Endothelial cell of umbilical vein (primary cell): ENCODE data around the gene GSPT1. TPM values are rescaled to one million over a fixed set of nuclear protein-coding genes. Genes with fewer than 3 reads are reported as not detected.

ENCODE experiments used
- BruUV-seq: library from RNA; stranded (reverse); fragments of 400-500 nt; replicated peaks from 2 replicates; lab custom pipeline; 2021; lab: Mats Ljungman, UMichigan
- CTCF ChIA-PET: fragments of 300-600, 350-600 bp; sonication (Branson Sonifier 250); formaldehyde crosslinking; loops from one replicate; lab custom pipeline; 2021; ENCODE audit warnings: antibody characterized with exemption, inconsistent platforms; lab: Charles Lee
- POLR2A ChIA-PET: fragments of 300-600, 350-600 bp; sonication (Branson Sonifier 250); formaldehyde crosslinking; loops from one replicate; lab custom pipeline; 2021; ENCODE audit warnings: antibody characterized with exemption, inconsistent platforms; lab: Charles Lee
- DNase-seq: peaks from one replicate; pipeline ENCODE4 v3.0.0-alpha.2; 2011; ENCODE audit warnings: low read depth, low spot score
- FAIRE-seq: peaks from 2 replicates; lab custom pipeline; 2011; peaks lifted over from hg19 to GRCh38; lab: Jason Lieb, UNC
- H2AFZ ChIP-seq: 2 replicates; pipeline ENCODE4 v1.6.0; 2012; ENCODE audit warnings: low read depth, low read length, control low read depth, inconsistent platforms
- H3K27ac ChIP-seq: 2 replicates; pipeline ENCODE4 v1.5.1; 2011; ENCODE audit warnings: low read depth, mild to moderate bottlenecking, control low read depth, low read length, moderate library complexity; ENCODE audit not compliant: insufficient read depth
- H3K27me3 ChIP-seq, 2 experiments: 2 replicates each; pipeline versions ENCODE4 v1.6.0 to v1.6.1; 2011; ENCODE audit warnings: low read length in 2 of 2, mixed read lengths in 1 of 2; ENCODE audit not compliant: control insufficient read depth in 2 of 2, insufficient read depth in 2 of 2
- H3K36me3 ChIP-seq, 2 experiments: 2 replicates in 1 of 2; 3 replicates in 1 of 2; pipeline ENCODE4 v1.5.1; 2011; ENCODE audit warnings: low read length in 2 of 2, mild to moderate bottlenecking in 1 of 2, moderate library complexity in 1 of 2; ENCODE audit not compliant: control insufficient read depth in 2 of 2, insufficient read depth in 2 of 2; ENCODE audit errors: extremely low read depth in 1 of 2
- H3K4me1 ChIP-seq: 3 replicates; pipeline ENCODE4 v1.5.1; 2011; ENCODE audit warnings: mild to moderate bottlenecking, low read length; ENCODE audit not compliant: control insufficient read depth, insufficient read depth; ENCODE audit errors: extremely low read depth
- H3K4me2 ChIP-seq: 2 replicates; pipeline ENCODE4 v1.6.1; 2011; ENCODE audit warnings: low read length, control low read depth, mixed read lengths; ENCODE audit not compliant: insufficient read depth
- H3K4me3 ChIP-seq, 3 experiments: fragments of 200-600 bp in 1 of 3; sonication (generic), shearing (Covaris generic) in 1 of 3; replicated peaks in 1 of 3; 2 replicates each; pipeline ENCODE4 v1.5.1; 2011 to 2016; ENCODE audit warnings: control low read depth in 3 of 3, low read length in 3 of 3, mild to moderate bottlenecking in 2 of 3, inconsistent platforms in 1 of 3, low read depth in 1 of 3, moderate library complexity in 1 of 3; ENCODE audit not compliant: insufficient read depth in 1 of 3
- H3K79me2 ChIP-seq: 2 replicates; pipeline ENCODE4 v1.6.0; 2012; ENCODE audit warnings: low read length, inconsistent platforms; ENCODE audit not compliant: control insufficient read depth, insufficient read depth
- H3K9ac ChIP-seq: replicated peaks from 2 replicates; pipeline ENCODE3; 2011; ENCODE audit warnings: low read length, control low read depth; ENCODE audit not compliant: insufficient read depth; ENCODE audit errors: extremely low read depth
- H3K9me1 ChIP-seq: replicated peaks from 3 replicates; pipeline ENCODE4 v1.6.0; 2011; ENCODE audit warnings: mild to moderate bottlenecking, low read length; ENCODE audit not compliant: control insufficient read depth, insufficient read depth; ENCODE audit errors: extremely low read depth
- H3K9me3 ChIP-seq: replicated peaks from 2 replicates; pipeline ENCODE4 v1.5.1; 2012; ENCODE audit warnings: low read length, inconsistent platforms; ENCODE audit not compliant: control insufficient read depth, insufficient read depth
- H4K20me1 ChIP-seq: replicated peaks from 2 replicates; pipeline ENCODE3; 2011; ENCODE audit warnings: mild to moderate bottlenecking, low read length; ENCODE audit not compliant: control insufficient read depth, insufficient read depth; ENCODE audit errors: extremely low read depth
- EZH2 ChIP-seq: IDR thresholded peaks from 2 replicates; pipeline ENCODE4 v1.6.1; 2012; ENCODE audit warnings: borderline replicate concordance, low read depth, mild to moderate bottlenecking, moderate library complexity, low read length, inconsistent platforms; ENCODE audit not compliant: severe bottlenecking
- FOS ChIP-seq: IDR thresholded peaks from 2 replicates; pipeline ENCODE4 v1.6.1; 2011; ENCODE audit warnings: mild to moderate bottlenecking, low read length, moderate library complexity, borderline replicate concordance; ENCODE audit not compliant: insufficient read depth
- GATA2 ChIP-seq: IDR thresholded peaks from 2 replicates; pipeline ENCODE4 v1.7.0; 2011; ENCODE audit warnings: low read depth, mild to moderate bottlenecking, moderate library complexity, mixed read lengths, low read length; ENCODE audit not compliant: insufficient read length, insufficient read depth
- JUN ChIP-seq: IDR thresholded peaks from 2 replicates; pipeline ENCODE4 v1.6.1; 2011; ENCODE audit warnings: borderline replicate concordance, low read depth; ENCODE audit not compliant: insufficient read length, insufficient read depth
- MAX ChIP-seq: IDR thresholded peaks from 2 replicates; pipeline ENCODE4 v1.6.1; 2011; ENCODE audit not compliant: insufficient read depth, insufficient read length
- MYC ChIP-seq: IDR thresholded peaks from one replicate; pipeline ENCODE4 v1.6.1; 2011; ENCODE audit warnings: mild to moderate bottlenecking, low read depth, low read length
- POLR2A ChIP-seq: IDR thresholded peaks from 2 replicates; pipeline ENCODE4 v1.6.1; 2012; ENCODE audit warnings: low read depth, mild to moderate bottlenecking, control low read depth, low read length
- POLR2AphosphoS5 ChIP-seq: IDR thresholded peaks from 2 replicates; pipeline ENCODE4 v1.6.1; 2012; ENCODE audit warnings: low read depth, mild to moderate bottlenecking, control low read depth, low read length, moderate library complexity; ENCODE audit not compliant: insufficient read depth
- dilution Hi-C: fragments of 300-500 bp; cut with MboI; formaldehyde crosslinking; loops from one replicate; pipeline ENCODE4 v1.15.0; 2019; ENCODE audit warnings: low sequenced_read_pairs; ENCODE audit not compliant: extremely low pct_ligation_motif_present
- intact Hi-C: fragments of 100-400 bp; cut with micrococcal nuclease; formaldehyde crosslinking; loops from one replicate; pipeline ENCODE4 v1.10.0; 2022
- polyA plus RNA-seq, 4 experiments: library from polyadenylated mRNA; depleted of rRNA in 3 of 4; stranded (reverse) in 3 of 4; unstranded in 1 of 4; fragments of >200 nt; gene quantifications; 2 replicates each; pipeline versions ENCODE4 v1.2.1 to v1.2.3, GENCODE V29; 2011 to 2012; ENCODE audit warnings: missing spikeins in 1 of 4
- total RNA-seq: library from RNA; stranded (reverse); gene quantifications from 2 replicates; pipeline ENCODE4 v1.2.3, GENCODE V29; 2021
- TF ChIP-seq, protein P1 (sequence below), 2 donors: IDR thresholded peaks; 1 replicate in 1 of 2; 2 replicates in 1 of 2; pipeline ENCODE4 v1.5.1; 2011; ENCODE audit warnings: low read length in 2 of 2, mild to moderate bottlenecking in 2 of 2, moderate library complexity in 2 of 2, control low read depth in 1 of 2, inconsistent platforms in 1 of 2, low read depth in 1 of 2; ENCODE audit not compliant: insufficient read depth in 1 of 2; ENCODE audit errors: extremely low read depth in 1 of 2

The GSPT1 gene
- total and polyA plus RNA-seq, 2 donors (not counting 3 experiments of a cell fraction or from before 2014, with no cell fraction given), result 40.3 to 152 TPM

DNA sequence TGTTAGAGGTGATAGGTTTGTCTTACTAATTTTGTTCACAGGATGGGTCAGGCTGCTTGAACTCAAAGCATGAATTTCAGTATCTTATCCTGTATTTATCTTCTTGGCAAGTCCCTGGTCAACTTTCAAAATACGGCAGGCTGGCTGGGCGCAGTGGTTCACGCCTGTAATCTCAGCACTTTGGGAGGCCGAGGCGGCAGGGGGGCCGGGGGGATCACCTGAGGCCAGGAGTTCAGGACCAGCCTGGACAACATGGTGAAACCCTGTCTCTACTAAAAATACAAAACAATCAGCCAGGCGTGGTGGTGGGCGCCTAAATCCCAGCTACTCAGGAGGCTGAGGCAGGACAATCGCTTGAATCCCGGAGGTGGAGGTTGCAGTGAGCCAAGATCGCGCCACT, 39.5 kb downstream of the GSPT1 start:
- no TSS peak for BruUV-seq
- no peak for TF ChIP-seq JUN
- TF ChIP-seq POLR2AphosphoS5, result no peak
- TF ChIP-seq POLR2A, result no peak
- no peak for TF ChIP-seq EZH2
- TF ChIP-seq GATA2, result no peak
- TF ChIP-seq, protein P1, sequence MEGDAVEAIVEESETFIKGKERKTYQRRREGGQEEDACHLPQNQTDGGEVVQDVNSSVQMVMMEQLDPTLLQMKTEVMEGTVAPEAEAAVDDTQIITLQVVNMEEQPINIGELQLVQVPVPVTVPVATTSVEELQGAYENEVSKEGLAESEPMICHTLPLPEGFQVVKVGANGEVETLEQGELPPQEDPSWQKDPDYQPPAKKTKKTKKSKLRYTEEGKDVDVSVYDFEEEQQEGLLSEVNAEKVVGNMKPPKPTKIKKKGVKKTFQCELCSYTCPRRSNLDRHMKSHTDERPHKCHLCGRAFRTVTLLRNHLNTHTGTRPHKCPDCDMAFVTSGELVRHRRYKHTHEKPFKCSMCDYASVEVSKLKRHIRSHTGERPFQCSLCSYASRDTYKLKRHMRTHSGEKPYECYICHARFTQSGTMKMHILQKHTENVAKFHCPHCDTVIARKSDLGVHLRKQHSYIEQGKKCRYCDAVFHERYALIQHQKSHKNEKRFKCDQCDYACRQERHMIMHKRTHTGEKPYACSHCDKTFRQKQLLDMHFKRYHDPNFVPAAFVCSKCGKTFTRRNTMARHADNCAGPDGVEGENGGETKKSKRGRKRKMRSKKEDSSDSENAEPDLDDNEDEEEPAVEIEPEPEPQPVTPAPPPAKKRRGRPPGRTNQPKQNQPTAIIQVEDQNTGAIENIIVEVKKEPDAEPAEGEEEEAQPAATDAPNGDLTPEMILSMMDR (IDR thresholded peaks at IDR 0.05; ENCODE audit: extremely low read depth in 1 of 2, insufficient read depth in 1 of 2, low read depth in 1 of 2, low read length in 2 of 2), result no peak
- TF ChIP-seq FOS, result no peak
- no peak for TF ChIP-seq MYC
- TF ChIP-seq MAX, result no peak
- Histone ChIP-seq H3K4me1 (peaks cover 4% of the 10 kb centered on the region), H3K27me3 (no peaks in the 10 kb centered on the region), H4K20me1 (no peaks in the 10 kb centered on the region), H3K4me2 (no peak overlapping the region), H3K36me3 (peaks cover 6 to 31% of the 10 kb centered on the region in 2 experiments), H3K9me1 (no peaks in the 10 kb centered on the region), H3K9ac (no peak overlapping the region), H3K27ac (no peak overlapping the region), H2AFZ (no peak overlapping the region), H3K9me3 (no peaks in the 10 kb centered on the region), H3K4me3 (no peak overlapping the region), H3K79me2 (peaks cover 3% of the 10 kb centered on the region)
- no peak for DNase-seq
- ChIA-PET CTCF (interaction anchor here (0.8 to 5.8 kb wide), 2 partner anchors 192 to 480 kb away, joined by 3 to 28 read pairs; no protein-coding TSS in a partner anchor), POLR2A (no interaction called here)
- intact Hi-C loops (no loop called here), dilution Hi-C loops (no loop called here)
- no peak for FAIRE-seq
